ENCODE data around the gene CLSTN2. TPM values are rescaled to one million over a fixed set of nuclear protein-coding genes. Genes with fewer than 3 reads are reported as not detected.

The CLSTN2 gene
- total RNA-seq, 1 experiment from 2014 or later: 0.07 TPM

GRCh38 chr3:139893963-139894642 is 40.9 kb upstream of the CLSTN2 start:
- intact Hi-C loops (cut with micrococcal nuclease; ENCODE audit: unreplicated experiment): no loop called here
- no peak for DNase-seq
- no peaks in the 10 kb centered on the region for H3K4me1 Mint-ChIP-seq (ENCODE audit: low read depth, unreplicated experiment)
- H3K4me3 Mint-ChIP-seq (ENCODE audit: low read depth, unreplicated experiment): no peak overlapping the region
- H3K27me3 Mint-ChIP-seq (ENCODE audit: unreplicated experiment): no peaks in the 10 kb centered on the region
- TF ChIP-seq CTCF (IDR thresholded peaks at IDR 0.05; ENCODE audit: unreplicated experiment): no peak
- H3K36me3 Mint-ChIP-seq (ENCODE audit: insufficient read depth, unreplicated experiment): no peaks in the 10 kb centered on the region
- no peaks in the 10 kb centered on the region for H3K9me3 Mint-ChIP-seq (ENCODE audit: low read depth, unreplicated experiment)
- CTCF ChIA-PET: no interaction called here
- H3K27ac Mint-ChIP-seq (ENCODE audit: unreplicated experiment): no peak overlapping the region
- BruUV-seq (replicated peaks): no TSS peak

GRCh38 chr3:139894643-139894989 is 40.4 kb upstream of the CLSTN2 start:
- no TSS peak for BruUV-seq (replicated peaks)
- CTCF ChIA-PET: interaction anchor here (1.1 kb wide), 1 partner anchor 9 kb away, joined by 3 read pairs; no protein-coding TSS in a partner anchor
- Mint-ChIP-seq H3K4me3 (ENCODE audit: low read depth, unreplicated experiment) (no peak overlapping the region), H3K36me3 (ENCODE audit: insufficient read depth, unreplicated experiment) (no peaks in the 10 kb centered on the region), H3K4me1 (ENCODE audit: low read depth, unreplicated experiment) (no peaks in the 10 kb centered on the region), H3K27ac (ENCODE audit: unreplicated experiment) (no peak overlapping the region), H3K27me3 (ENCODE audit: unreplicated experiment) (no peaks in the 10 kb centered on the region), H3K9me3 (ENCODE audit: low read depth, unreplicated experiment) (peaks cover 3% of the 10 kb centered on the region)
- intact Hi-C loops (cut with micrococcal nuclease; ENCODE audit: unreplicated experiment): no loop called here
- DNase-seq: no peak
- no peak for TF ChIP-seq CTCF (IDR thresholded peaks at IDR 0.05; ENCODE audit: unreplicated experiment)

GRCh38 chr3:139897759-139898158 is 37.2 kb upstream of the CLSTN2 start:
- no peaks in the 10 kb centered on the region for H3K4me1 Mint-ChIP-seq (ENCODE audit: low read depth, unreplicated experiment)
- no TSS peak for BruUV-seq (replicated peaks)
- H3K4me3 Mint-ChIP-seq (ENCODE audit: low read depth, unreplicated experiment): no peak overlapping the region
- intact Hi-C loops (cut with micrococcal nuclease; ENCODE audit: unreplicated experiment): no loop called here
- H3K27ac Mint-ChIP-seq (ENCODE audit: unreplicated experiment): no peak overlapping the region
- H3K27me3 Mint-ChIP-seq (ENCODE audit: unreplicated experiment): no peaks in the 10 kb centered on the region
- peaks cover 3% of the 10 kb centered on the region for H3K9me3 Mint-ChIP-seq (ENCODE audit: low read depth, unreplicated experiment)
- CTCF ChIA-PET: no interaction called here
- DNase-seq: no peak
- H3K36me3 Mint-ChIP-seq (ENCODE audit: insufficient read depth, unreplicated experiment): no peaks in the 10 kb centered on the region
- TF ChIP-seq CTCF (IDR thresholded peaks at IDR 0.05; ENCODE audit: unreplicated experiment): no peak

- no peaks in the 10 kb centered on the region for H3K36me3 Mint-ChIP-seq (ENCODE audit: insufficient read depth, unreplicated experiment)
- no peaks in the 10 kb centered on the region for H3K27me3 Mint-ChIP-seq (ENCODE audit: unreplicated experiment)
- no peak for TF ChIP-seq CTCF (IDR thresholded peaks at IDR 0.05; ENCODE audit: unreplicated experiment)
- H3K9me3 Mint-ChIP-seq (ENCODE audit: low read depth, unreplicated experiment): peaks cover 3% of the 10 kb centered on the region
- CTCF ChIA-PET: no interaction called here
- DNase-seq: no peak
- intact Hi-C loops (cut with micrococcal nuclease; ENCODE audit: unreplicated experiment): no loop called here
- no peak overlapping the region for H3K4me3 Mint-ChIP-seq (ENCODE audit: low read depth, unreplicated experiment)
- no peak overlapping the region for H3K27ac Mint-ChIP-seq (ENCODE audit: unreplicated experiment)
- no peaks in the 10 kb centered on the region for H3K4me1 Mint-ChIP-seq (ENCODE audit: low read depth, unreplicated experiment)
- no TSS peak for BruUV-seq (replicated peaks)
Measured at GRCh38 chr3:139906418-139906817, 28.6 kb upstream of the CLSTN2 start.
